ENCODE data around the gene EGR1.

The EGR1 gene

GRCh38 chr5:138465261-138466124 is at the start of gene EGR1:
Gene EGR1, plus strand, starts transcription at chr5:138465479. Its CDS starts 283 bp downstream, at chr5:138465762.
- DNase-seq: peak; percentile 97

- no peak for DNase-seq
These were observed 46.8 kb upstream of the EGR1 start for GRCh38 chr5:138418444-138418843.

GRCh38 chr5:138425079-138425478 is 40.2 kb upstream of the EGR1 start:
- DNase-seq: no peak

- DNase-seq: no peak
These were observed 29.3 kb upstream of the EGR1 start for GRCh38 chr5:138435943-138436342.

- peak; percentile 63 for DNase-seq
These were observed 27.1 kb upstream of the EGR1 start for GRCh38 chr5:138438003-138438723.

- DNase-seq: peak; percentile 82
These were observed 26.4 kb upstream of the EGR1 start, which contains the start of gene REEP2 for GRCh38 chr5:138438724-138439476. Gene REEP2, plus strand, starts transcription at chr5:138439057. Its CDS starts 152 bp downstream, at chr5:138439209.

GRCh38 chr5:138439477-138440158 is 25.7 kb upstream of the EGR1 start:
- peak; percentile 38 for DNase-seq

GRCh38 chr5:138440159-138441073 is 24.9 kb upstream of the EGR1 start:
- DNase-seq: no peak

GRCh38 chr5:138441221-138441620 is 24.1 kb upstream of the EGR1 start:
- DNase-seq: no peak

- DNase-seq: no peak
These were observed 21.1 kb upstream of the EGR1 start for GRCh38 chr5:138444078-138444773.

- DNase-seq: no peak
These were observed 20.3 kb upstream of the EGR1 start for GRCh38 chr5:138444774-138445546.

GRCh38 chr5:138445547-138446271 is 19.6 kb upstream of the EGR1 start:
- DNase-seq: no peak

GRCh38 chr5:138448070-138448469 is 17.2 kb upstream of the EGR1 start:
- DNase-seq: no peak

- DNase-seq: peak; percentile 61
These were observed 16.5 kb upstream of the EGR1 start for GRCh38 chr5:138448481-138449398.

GRCh38 chr5:138449501-138450239 is 15.6 kb upstream of the EGR1 start:
- DNase-seq: peak; percentile 95

GRCh38 chr5:138450971-138451370 is 14.3 kb upstream of the EGR1 start:
- DNase-seq: no peak

- no peak for DNase-seq
These were observed 12.6 kb upstream of the EGR1 start for GRCh38 chr5:138452720-138453119.

Measured in DMS53 (cell line).